Skeletal muscle tissue (tissue), 4 donors: ENCODE measurements around the gene CEP128. TPM values are rescaled to one million over a fixed set of nuclear protein-coding genes. Genes with fewer than 3 reads are reported as not detected.
"Not testable (repeated sequence)": the region's sequence is repeated elsewhere in the genome, so short reads cannot be mapped to it uniquely, and the experiment has no call there.

Source experiments
- H3K27ac ChIP-seq: one replicate; pipeline ENCODE4 v1.7.0; 2013; ENCODE audit warnings: mild to moderate bottlenecking, low read depth, low read length, inconsistent platforms
- H3K27me3 ChIP-seq, 3 donors: one replicate each; pipeline ENCODE4 v1.7.0; 2013; ENCODE audit warnings: low read length in 3 of 3; ENCODE audit not compliant: control insufficient read depth in 3 of 3, insufficient read depth in 3 of 3
- H3K36me3 ChIP-seq, 3 donors: one replicate each; pipeline ENCODE4 v1.7.0; 2013; ENCODE audit warnings: low read length in 3 of 3; ENCODE audit not compliant: control insufficient read depth in 3 of 3, insufficient read depth in 3 of 3
- H3K4me1 ChIP-seq, 3 donors: one replicate each; pipeline ENCODE4 v1.7.0; 2013; ENCODE audit warnings: low read length in 3 of 3, mild to moderate bottlenecking in 3 of 3; ENCODE audit not compliant: control insufficient read depth in 3 of 3, insufficient read depth in 3 of 3
- H3K4me3 ChIP-seq, 3 donors: one replicate each; pipeline ENCODE4 v1.7.0; 2013; ENCODE audit warnings: low read length in 3 of 3
- H3K9ac ChIP-seq, 3 donors: one replicate each; pipeline ENCODE4 v1.7.0; 2013; ENCODE audit warnings: low read length in 3 of 3, mild to moderate bottlenecking in 3 of 3, moderate library complexity in 2 of 3, low read depth in 1 of 3
- H3K9me3 ChIP-seq, 3 donors: one replicate each; pipeline ENCODE4 v1.7.0; 2013; ENCODE audit warnings: low read length in 3 of 3; ENCODE audit not compliant: control insufficient read depth in 3 of 3
- total RNA-seq: library from RNA; depleted of rRNA; stranded (reverse); fragments of >200 nt; gene quantifications from one replicate; pipeline ENCODE4 v1.2.3, GENCODE V29; 2014
- donor health status: Osteomylitis.

The CEP128 gene
- total RNA-seq, 1 donor from 2014 or later: 6.8 TPM

DNA sequence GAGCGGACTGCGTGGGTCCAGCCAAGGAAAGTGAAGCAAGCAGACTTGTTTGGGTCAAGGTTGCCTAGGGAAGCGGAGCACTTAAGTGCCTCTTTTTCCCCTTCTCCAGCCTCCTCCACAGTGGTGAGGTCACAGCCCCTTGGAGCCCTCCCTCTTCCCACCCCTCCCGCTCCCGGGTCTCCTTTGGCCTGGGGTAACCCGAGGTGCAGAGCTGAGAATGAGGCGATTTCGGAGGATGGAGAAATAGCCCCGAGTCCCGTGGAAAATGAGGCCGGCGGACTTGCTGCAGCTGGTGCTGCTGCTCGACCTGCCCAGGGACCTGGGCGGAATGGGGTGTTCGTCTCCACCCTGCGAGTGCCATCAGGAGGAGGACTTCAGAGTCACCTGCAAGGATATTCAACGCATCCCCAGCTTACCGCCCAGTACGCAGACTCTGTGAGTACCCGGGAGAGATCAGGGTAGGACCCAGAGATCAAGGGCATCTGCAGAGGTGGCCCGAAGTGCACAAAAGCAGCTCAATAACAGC is 13.9 kb upstream of the CEP128 start, which contains the start of gene TSHR:
TSHR (plus strand) TSS at position 206 of the 526 bp plus-strand sequence; CDS start at position 266, 60 bp downstream.
- Histone ChIP-seq H3K27ac (no peak within 1 kb of the TSS), H3K36me3 (no peaks in the 10 kb centered on the region), H3K4me1 (peaks cover 8 to 9% (median 8%) of the 10 kb centered on the region in 3 donors), H3K9ac (peak within 1 kb of the TSS; percentile 60 to 79 (median 69)), H3K27me3 (peaks cover 0 to 4% (median 0%) of the 10 kb centered on the region in 3 donors), H3K4me3 (peak within 1 kb of the TSS; percentile 77 to 82 (median 81)), H3K9me3 (no peaks in the 10 kb centered on the region)

DNA sequence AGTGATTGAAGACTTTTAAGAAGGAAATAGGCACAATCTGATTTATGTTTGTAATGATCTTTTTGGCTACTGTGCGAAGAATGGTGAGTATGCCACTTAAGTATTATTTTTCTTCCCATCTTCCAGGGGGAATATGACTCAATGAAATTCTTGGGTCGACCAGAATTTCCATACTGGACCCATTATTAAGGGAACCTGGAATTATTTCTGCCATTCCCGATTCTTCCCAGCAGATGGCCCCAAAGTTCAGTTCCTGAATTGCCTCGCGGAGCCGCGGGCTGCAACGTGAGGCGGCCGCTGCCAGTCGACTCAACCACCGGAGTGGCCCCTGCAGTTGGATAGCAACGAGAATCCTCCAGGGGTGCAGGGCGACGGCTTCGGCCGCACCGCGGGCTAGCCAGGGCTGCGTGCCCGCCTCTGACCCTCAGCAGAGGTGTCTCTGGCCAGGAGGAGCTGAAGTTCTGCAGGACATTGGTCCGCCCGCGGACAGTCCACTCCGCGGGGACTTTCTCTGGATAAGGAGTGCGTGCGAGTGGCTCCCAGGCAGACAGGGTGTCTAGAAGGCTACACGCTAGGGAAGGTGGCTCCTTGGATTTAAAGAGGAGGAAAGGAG is 13.3 kb upstream of the CEP128 start:
- H3K9ac ChIP-seq: peak overlapping the region; percentile 60 to 79 (median 69)
- no peaks in the 10 kb centered on the region for H3K36me3 ChIP-seq
- peak overlapping the region; percentile 77 to 82 (median 81) for H3K4me3 ChIP-seq
- no peaks in the 10 kb centered on the region for H3K9me3 ChIP-seq
- H3K27me3 ChIP-seq: peaks cover 0 to 4% (median 0%) of the 10 kb centered on the region in 3 donors
- peaks cover 8 to 9% (median 8%) of the 10 kb centered on the region in 3 donors for H3K4me1 ChIP-seq
- H3K27ac ChIP-seq: no peak overlapping the region

DNA sequence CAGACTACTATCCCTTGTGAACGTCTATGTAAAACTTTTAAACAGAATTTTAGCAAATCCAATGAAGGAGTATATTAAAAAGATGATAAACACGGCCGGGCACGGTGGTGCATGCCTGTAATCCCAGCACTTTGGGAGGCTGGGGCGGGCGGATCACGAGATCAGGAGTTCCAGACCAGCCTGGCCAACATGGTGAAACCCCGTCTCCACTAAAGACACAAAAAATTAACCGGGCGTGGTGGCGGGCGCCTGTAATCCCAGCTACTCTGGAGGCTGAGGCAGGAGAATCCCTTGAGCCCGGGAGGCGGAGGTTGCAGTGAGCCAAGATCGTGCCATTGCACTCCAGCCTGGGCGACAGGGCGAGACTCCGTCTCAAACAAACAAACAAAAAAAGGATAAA is 11.7 kb upstream of the CEP128 start:
- H3K4me3 ChIP-seq, H3K9ac ChIP-seq, H3K27ac ChIP-seq, H3K9me3 ChIP-seq, H3K4me1 ChIP-seq, H3K36me3 ChIP-seq, H3K27me3 ChIP-seq: not testable (repeated sequence)

DNA sequence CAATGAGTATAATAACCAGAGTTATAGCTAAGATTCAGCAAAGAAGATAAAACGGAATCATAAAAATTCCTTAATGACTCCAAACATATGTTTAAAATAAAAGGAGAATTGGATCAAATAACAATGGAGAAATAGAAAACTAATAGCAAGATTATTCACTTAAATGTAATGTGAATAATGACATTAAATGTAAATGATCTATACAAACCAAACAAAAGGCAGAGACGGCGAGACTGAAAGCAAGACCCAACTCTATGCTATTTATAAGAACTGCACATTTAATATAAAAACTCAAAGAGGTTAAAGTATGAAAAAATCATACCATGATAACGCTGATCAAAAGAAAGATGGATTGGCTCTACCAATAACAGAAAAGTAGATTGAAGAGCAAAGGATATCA is 10.0 kb upstream of the CEP128 start:
- peaks cover 0 to 4% (median 0%) of the 10 kb centered on the region in 3 donors for H3K27me3 ChIP-seq
- H3K9me3 ChIP-seq: no peaks in the 10 kb centered on the region
- no peak overlapping the region for H3K4me3 ChIP-seq
- peaks cover 8 to 9% (median 8%) of the 10 kb centered on the region in 3 donors for H3K4me1 ChIP-seq
- H3K36me3 ChIP-seq: no peaks in the 10 kb centered on the region
- no peak overlapping the region for H3K27ac ChIP-seq
- no peak overlapping the region for H3K9ac ChIP-seq

DNA sequence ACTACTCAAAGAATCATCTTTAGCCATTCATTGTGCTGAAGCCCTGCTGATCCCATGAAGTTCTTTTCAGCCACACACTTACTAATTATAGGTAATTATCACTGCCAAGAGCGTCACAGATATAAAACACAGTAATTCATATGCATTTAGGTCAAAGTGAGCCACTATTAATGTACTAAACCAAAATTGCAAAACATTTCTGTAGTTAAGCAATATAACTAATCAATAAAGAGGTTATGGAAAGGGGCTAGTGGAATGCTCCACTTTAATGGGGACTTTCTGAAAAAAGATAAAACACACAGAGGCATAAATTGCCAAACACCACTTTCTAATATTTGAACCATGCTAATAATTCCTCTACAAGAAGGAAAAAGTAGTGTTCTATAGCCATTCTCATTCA is 6.8 kb upstream of the CEP128 start:
- Histone ChIP-seq H3K9ac (no peak overlapping the region), H3K36me3 (no peaks in the 10 kb centered on the region), H3K9me3 (no peaks in the 10 kb centered on the region), H3K4me3 (no peak overlapping the region), H3K4me1 (no peaks in the 10 kb centered on the region), H3K27me3 (peaks cover 0 to 4% (median 0%) of the 10 kb centered on the region in 3 donors), H3K27ac (no peak overlapping the region)

DNA sequence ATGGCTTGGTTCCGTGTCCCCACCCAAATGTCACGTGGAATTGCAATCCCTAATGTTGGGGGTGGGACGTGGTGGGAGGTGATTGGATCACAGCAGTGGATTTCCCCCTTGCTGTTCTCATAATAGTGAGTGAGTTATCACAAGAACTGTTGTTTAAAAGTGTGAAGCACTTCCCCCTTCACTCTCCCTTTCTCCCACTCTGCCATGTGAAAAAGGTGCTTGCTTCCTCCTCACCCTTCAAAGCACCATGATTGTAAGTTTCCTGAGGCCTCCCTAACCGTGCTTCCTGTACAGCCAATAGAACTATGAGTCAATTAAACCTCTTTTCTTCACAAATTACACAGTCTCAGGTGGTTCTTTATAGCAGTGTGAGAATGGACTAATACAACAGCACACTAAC is 5.3 kb upstream of the CEP128 start:
- peaks cover 0 to 4% (median 0%) of the 10 kb centered on the region in 3 donors for H3K4me1 ChIP-seq
- H3K27me3 ChIP-seq: peaks cover 0 to 4% (median 0%) of the 10 kb centered on the region in 3 donors
- no peak overlapping the region for H3K4me3 ChIP-seq
- no peak overlapping the region for H3K9ac ChIP-seq
- H3K27ac ChIP-seq: no peak overlapping the region
- no peaks in the 10 kb centered on the region for H3K9me3 ChIP-seq
- H3K36me3 ChIP-seq: no peaks in the 10 kb centered on the region

DNA sequence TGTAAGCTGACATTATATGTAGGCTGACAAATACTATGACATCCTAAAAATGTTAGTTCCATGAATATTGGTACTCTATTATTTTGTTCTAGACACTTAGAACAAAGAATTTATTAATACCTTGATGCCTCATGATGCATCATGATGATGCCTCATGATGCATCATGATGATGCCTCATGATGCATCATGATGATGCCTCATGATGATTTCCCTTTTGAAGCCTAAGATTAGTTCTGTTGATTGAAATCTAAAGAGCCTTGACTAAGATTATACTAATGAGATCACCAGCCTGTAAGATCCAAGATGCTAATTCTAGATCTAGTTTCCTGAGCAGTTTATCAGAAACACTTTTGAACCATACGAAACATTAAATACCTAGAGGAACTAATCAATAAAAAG is 4.6 kb upstream of the CEP128 start:
- no peak overlapping the region for H3K4me3 ChIP-seq
- H3K36me3 ChIP-seq: no peaks in the 10 kb centered on the region
- H3K4me1 ChIP-seq: peaks cover under 1 to 4% (median under 1%) of the 10 kb centered on the region in 3 donors
- H3K9ac ChIP-seq: no peak overlapping the region
- no peaks in the 10 kb centered on the region for H3K9me3 ChIP-seq
- H3K27ac ChIP-seq: no peak overlapping the region
- H3K27me3 ChIP-seq: peaks cover 0 to 4% (median 0%) of the 10 kb centered on the region in 3 donors

DNA sequence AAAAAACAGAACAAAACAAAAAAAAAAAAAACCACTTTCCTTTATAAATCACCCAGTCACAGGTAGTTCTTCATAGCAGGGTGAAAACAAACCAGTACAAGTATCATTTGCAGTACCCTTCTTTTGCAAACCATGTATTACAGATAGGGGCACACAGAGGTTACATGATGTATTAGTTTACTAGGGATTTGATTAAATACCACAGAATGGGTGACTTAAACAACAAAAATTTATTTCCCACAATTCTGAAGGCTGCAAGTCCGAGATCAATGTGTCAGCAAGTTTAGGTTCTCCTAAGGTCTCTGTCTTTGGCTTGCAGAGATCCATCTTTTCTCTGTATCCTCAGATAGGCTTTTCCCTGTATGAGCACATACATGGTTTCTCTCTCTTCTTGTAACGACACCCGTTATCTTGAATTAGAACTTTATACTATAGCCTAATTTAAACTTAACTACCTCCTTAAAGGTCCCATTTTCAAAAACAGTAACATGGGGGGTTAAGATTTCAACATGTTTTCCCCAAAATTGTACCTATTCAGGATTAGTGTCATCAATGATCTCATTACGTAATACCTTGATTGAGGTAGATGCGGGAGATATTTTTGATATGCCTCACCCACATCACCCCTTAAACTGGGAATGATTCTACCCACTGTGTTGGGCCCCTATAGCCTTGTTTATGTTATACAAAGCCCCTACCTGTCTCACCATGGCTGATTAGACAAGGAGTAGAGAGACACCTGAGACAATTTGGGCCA is 3.5 kb upstream of the CEP128 start:
- H3K36me3 ChIP-seq: no peaks in the 10 kb centered on the region
- H3K27me3 ChIP-seq: peaks cover 0 to 4% (median 0%) of the 10 kb centered on the region in 3 donors
- no peak overlapping the region for H3K27ac ChIP-seq

DNA sequence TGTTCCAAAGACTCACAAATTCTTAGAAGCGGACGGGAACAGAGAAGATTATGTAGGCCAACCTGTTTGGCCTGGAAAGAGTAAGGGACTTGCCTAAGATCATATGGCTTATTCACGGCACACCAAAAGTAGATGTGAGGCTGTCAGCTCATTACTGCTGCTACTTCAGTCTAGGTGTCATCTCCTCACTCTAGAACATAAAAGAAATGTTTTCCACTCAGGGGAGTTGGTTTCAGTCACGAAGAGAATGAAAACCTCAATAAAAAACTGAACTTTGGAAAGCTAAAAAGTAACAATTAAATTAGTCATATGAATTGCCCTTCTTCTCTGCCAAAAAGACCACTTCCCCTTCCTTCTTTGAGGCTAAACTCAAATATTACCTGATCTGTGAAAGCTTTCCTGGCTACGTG is 658 bp upstream of the CEP128 start:
- peak overlapping the region; percentile 42 for H3K27ac ChIP-seq
- peak overlapping the region; percentile 60 to 83 (median 77) for H3K9ac ChIP-seq
- H3K27me3 ChIP-seq: no peaks in the 10 kb centered on the region
- no peaks in the 10 kb centered on the region for H3K9me3 ChIP-seq
- H3K4me3 ChIP-seq: peak overlapping the region; percentile 42 to 89 (median 65)
- peaks cover 4 to 8% (median 6%) of the 10 kb centered on the region in 3 donors for H3K4me1 ChIP-seq
- H3K36me3 ChIP-seq: no peaks in the 10 kb centered on the region

More for the DNA sequence above, 3.5 kb upstream of the CEP128 start:
- peaks cover 4 to 8% (median 6%) of the 10 kb centered on the region in 3 donors for H3K4me1 ChIP-seq
- no peak overlapping the region for H3K9ac ChIP-seq
- no peak overlapping the region for H3K4me3 ChIP-seq
- H3K9me3 ChIP-seq: no peaks in the 10 kb centered on the region

DNA sequence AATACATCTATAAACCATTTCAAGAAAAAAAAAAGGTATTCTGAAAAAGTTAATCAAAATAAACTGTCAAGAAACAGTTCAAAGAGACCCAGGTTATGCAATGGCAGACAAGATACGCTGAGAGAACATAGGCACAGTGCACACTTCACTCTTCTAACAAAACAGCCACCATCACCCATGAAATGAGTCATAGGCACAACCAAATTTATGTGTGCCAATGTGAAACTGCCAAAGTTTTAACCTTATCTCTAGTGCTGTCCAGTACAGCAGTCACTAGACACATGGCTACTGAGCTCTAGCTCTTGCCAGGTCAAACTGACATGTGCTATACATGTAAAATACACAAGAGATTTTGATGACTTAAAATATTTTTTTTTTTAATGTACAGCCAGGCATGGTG is 1.4 kb downstream of the CEP128 start:
- no peaks in the 10 kb centered on the region for H3K9me3 ChIP-seq

More for the DNA sequence above, 1.4 kb downstream of the CEP128 start:
- H3K4me1 ChIP-seq: peaks cover 4 to 8% (median 6%) of the 10 kb centered on the region in 3 donors
- H3K4me3 ChIP-seq: no peak overlapping the region
- no peaks in the 10 kb centered on the region for H3K27me3 ChIP-seq
- no peak overlapping the region for H3K27ac ChIP-seq
- H3K9ac ChIP-seq: no peak overlapping the region
- H3K36me3 ChIP-seq: no peaks in the 10 kb centered on the region
